Upper lobe of left lung (tissue), 4 donors: ENCODE data around the gene SLC8A2.

Experiments used
- CTCF ChIP-seq, 6 experiments: fragments of 450-650 bp in 4 of 6; fragments of 200-600 bp in 2 of 6; sonication (generic) in 2 of 6; IDR thresholded peaks; one replicate each; pipeline ENCODE4 v1.5.1; 2016 to 2019; ENCODE audit warnings: antibody characterized with exemption in 6 of 6
- EP300 ChIP-seq, 4 donors: sonication (generic); formaldehyde crosslinking; IDR thresholded peaks; one replicate each; pipeline ENCODE4 v1.5.1; 2017; ENCODE audit warnings: antibody characterized with exemption in 4 of 4, control low read depth in 2 of 4

GRCh38 chr19:47490031-47490430 is 18.3 kb upstream of the SLC8A2 start:
- TF ChIP-seq CTCF (IDR thresholded peaks at IDR 0.05): no peak
- TF ChIP-seq EP300 (IDR thresholded peaks at IDR 0.05): no peak
